ENCODE results near the gene RAP1GDS1. TPM values are rescaled to one million over a fixed set of nuclear protein-coding genes. Genes with fewer than 3 reads are reported as not detected.
A peak's percentile ranks its signal among the peaks of the same experiment; 100 is the strongest.

RAP1GDS1 gene
- total and polyA plus RNA-seq, 2 of the 13 experiments (the other 11 are each of a cell fraction or from before 2014, with no cell fraction given), result 19.3 to 42.5 TPM

DNA sequence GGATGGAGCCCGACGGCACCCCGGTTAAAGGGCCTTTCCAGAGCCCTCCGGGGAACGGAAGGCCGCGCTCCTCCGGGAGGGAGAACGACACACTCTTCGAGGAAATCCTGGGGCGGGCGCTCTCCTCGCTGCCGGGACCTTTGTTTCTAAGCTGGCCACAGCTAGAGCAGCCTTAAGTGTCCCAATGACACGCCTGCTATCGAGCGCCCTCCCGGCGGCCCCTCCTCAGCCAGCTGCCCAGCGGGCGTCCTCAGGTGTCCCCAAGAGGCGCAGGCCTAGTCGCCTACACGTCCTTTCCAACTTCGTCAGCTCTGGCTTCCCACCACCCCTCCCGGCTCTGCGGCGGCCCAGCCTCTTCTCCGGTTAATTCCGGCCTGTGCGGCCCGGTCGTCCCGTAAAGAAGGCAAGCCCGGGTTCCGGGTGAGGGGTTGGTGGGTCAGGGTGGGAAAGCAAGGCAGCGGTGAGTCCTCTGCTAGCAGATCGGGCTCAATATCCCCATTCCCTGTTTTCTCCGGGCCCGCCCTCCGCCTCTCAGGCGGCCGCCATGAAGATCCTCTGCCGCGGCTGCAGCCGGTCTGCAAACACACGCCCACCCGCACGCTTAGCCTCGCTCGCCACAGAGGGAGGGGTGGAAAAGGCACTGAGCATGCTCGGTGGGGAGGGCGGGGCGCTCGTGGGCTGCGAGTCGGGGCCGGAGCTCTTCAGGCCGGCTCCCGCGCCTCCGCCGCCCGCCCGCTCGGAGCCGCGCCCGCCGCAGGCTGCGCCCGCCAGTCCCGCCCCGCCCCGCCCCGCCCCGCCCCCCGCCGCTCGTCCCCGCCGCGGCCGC, at the start of gene RAP1GDS1 (continued):
- no peak for TF ChIP-seq AFF4 (CRISPR knock-in tag; IDR thresholded peaks at IDR 0.05)
- no peak for TF ChIP-seq STAG1 (CRISPR knock-in tag; IDR thresholded peaks at IDR 0.05)
- peak; percentile 47; the same call in 1 of the 2 replicates for TF ChIP-seq MED13 (CRISPR knock-in tag; IDR thresholded peaks at IDR 0.05)
- TF ChIP-seq PCBP2 (optimal IDR thresholded peaks at IDR 0.05; ENCODE audit: low read depth, low read length, poor library complexity, severe bottlenecking), result no peak
- peak; percentile 91 for TF ChIP-seq PATZ1 (CRISPR knock-in tag; IDR thresholded peaks at IDR 0.05)
- no peak for TF ChIP-seq HNRNPH1 (optimal IDR thresholded peaks at IDR 0.05; ENCODE audit: low read depth, low read length)
- TF ChIP-seq, protein P1, sequence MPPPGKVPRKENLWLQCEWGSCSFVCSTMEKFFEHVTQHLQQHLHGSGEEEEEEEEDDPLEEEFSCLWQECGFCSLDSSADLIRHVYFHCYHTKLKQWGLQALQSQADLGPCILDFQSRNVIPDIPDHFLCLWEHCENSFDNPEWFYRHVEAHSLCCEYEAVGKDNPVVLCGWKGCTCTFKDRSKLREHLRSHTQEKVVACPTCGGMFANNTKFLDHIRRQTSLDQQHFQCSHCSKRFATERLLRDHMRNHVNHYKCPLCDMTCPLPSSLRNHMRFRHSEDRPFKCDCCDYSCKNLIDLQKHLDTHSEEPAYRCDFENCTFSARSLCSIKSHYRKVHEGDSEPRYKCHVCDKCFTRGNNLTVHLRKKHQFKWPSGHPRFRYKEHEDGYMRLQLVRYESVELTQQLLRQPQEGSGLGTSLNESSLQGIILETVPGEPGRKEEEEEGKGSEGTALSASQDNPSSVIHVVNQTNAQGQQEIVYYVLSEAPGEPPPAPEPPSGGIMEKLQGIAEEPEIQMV (CRISPR knock-in tag; IDR thresholded peaks at IDR 0.05; ENCODE audit: low read depth), result peak; percentile 76; the same call in 1 of the 2 replicates
- no peak for TF ChIP-seq NCOA1 (CRISPR knock-in tag; IDR thresholded peaks at IDR 0.05)
- peak; percentile 69 for TF ChIP-seq MAZ (IDR thresholded peaks at IDR 0.05; ENCODE audit: borderline replicate concordance, low read depth, low read length)
- peak; percentile 77 for TF ChIP-seq MAZ (CRISPR knock-in tag; IDR thresholded peaks at IDR 0.05; ENCODE audit: low read depth)
- no peak for TF ChIP-seq IKZF1 (IDR thresholded peaks at IDR 0.05)
- 0 out of 2 replicates have a peak, but pooled peaks have one; percentile 33 for TF ChIP-seq ZNF3 (CRISPR knock-in tag; IDR thresholded peaks at IDR 0.05)
- peak; percentile 73 for TF ChIP-seq DRAP1 (CRISPR knock-in tag; IDR thresholded peaks at IDR 0.05)
- TF ChIP-seq ZNF558 (CRISPR knock-in tag; IDR thresholded peaks at IDR 0.05; ENCODE audit: borderline replicate concordance), result peak; percentile 93
- TF ChIP-seq ZNF10 (CRISPR knock-in tag; IDR thresholded peaks at IDR 0.05; ENCODE audit: borderline replicate concordance, low read depth), result no peak
- TF ChIP-seq ZNF260 (CRISPR knock-in tag; IDR thresholded peaks at IDR 0.05; ENCODE audit: borderline replicate concordance, low read depth), result no peak
- TF ChIP-seq GFI1 (CRISPR knock-in tag; IDR thresholded peaks at IDR 0.05; ENCODE audit: borderline replicate concordance), result no peak
- TF ChIP-seq RBAK (CRISPR knock-in tag; IDR thresholded peaks at IDR 0.05), result no peak
- TF ChIP-seq JUND (CRISPR knock-in tag; IDR thresholded peaks at IDR 0.05), result peak; percentile 19; the same call in 1 of the 2 replicates
- peak; percentile 74; the same call in 1 of the 2 replicates for TF ChIP-seq ZNF350 (CRISPR knock-in tag; IDR thresholded peaks at IDR 0.05; ENCODE audit: borderline replicate concordance, low read depth)
- no peak for TF ChIP-seq SYNCRIP (IDR thresholded peaks at IDR 0.05; ENCODE audit: insufficient read depth, low read depth, low read length)

Data from HepG2 (cell line).